Endometrial microvascular endothelial cells (primary cell): ENCODE data around the gene SDF2L1. TPM values are rescaled to one million over a fixed set of nuclear protein-coding genes. Genes with fewer than 3 reads are reported as not detected.
"Not testable (repeated sequence)": the region's sequence is repeated elsewhere in the genome, so short reads cannot be mapped to it uniquely, and the experiment has no call there.

Experiments
- in situ Hi-C: cut with HindIII; loops from 2 replicates; pipeline ENCODE4 v1.10.0; 2017; ENCODE audit warnings: low sequenced_read_pairs, low pct_unique_long_range_greater_than_20kb; ENCODE audit errors: inconsistent ontology term
- total RNA-seq: library from RNA; depleted of rRNA; stranded (reverse); fragments of >200 nt; gene quantifications from one replicate; pipeline ENCODE4 v1.2.3, GENCODE V29; 2015; ENCODE audit errors: inconsistent ontology term

SDF2L1 gene
- total RNA-seq, 1 donor from 2014 or later: 57.4 TPM

DNA sequence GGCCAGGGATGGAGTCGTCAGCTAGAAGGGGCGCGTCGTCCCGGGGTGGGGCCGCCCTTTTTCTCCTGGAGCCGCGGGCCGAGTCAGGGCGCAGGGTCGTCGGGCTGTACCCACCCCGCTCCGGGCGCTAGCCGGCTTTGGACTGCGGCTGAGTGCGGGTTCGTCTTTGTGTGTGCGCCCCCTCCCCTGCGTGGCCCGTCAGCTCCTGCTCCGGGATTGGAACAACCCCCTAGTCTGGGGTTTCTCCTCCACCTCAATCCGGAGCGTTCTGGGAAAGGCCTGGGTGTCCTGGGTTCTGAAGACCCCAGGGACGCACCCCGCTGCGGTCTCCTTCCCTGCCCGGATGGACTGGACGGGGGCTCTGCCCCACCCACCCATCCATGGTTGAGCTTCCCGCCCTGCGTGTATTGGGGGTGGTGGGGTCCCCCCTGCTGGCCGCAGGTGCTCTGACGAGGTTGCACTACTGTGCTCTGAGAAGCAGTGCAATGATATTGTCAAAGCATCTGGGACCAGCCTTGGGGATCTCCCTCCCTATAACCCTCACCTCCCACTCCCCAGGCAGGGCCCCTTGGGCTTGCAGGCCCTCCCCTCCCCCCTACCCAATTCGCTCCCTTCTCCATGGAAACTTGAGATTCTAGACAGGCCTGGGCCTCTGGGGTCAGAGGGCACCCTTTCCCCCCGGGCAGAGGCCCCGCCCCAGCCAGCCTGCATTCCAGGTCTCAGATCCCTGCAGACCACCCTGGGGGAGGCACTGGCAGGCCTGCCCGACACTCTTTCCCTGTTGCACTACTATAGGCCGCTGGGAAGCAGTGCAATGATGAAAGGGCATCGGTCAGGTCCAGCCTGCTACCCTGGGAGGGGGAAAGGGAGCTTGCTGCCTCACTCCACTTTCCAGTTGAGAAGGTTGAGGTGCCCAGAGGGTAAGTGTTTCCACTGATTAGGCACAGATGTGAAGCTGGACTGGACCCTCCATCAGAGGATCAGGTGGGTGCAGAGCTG, 10.7 kb downstream of the SDF2L1 start:
- in situ Hi-C loops: no loop called here

DNA sequence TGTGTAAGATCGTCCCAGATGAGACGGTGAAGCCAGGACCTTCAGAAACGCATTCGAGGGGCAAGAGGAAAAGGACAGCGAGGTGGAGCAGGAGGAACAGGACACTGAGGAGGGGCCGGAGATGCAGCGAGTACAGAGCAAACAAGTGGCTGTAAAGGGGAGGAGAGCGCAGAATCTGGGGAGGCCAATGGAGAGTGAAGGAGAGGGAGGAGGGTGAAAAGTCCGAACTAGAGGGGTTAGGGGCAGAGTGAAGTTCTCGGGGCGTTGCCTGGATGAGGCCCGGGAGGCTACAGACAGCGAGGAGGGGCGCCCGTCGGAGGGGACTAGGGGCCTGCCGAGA, 14.9 kb downstream of the SDF2L1 start:
- in situ Hi-C loops: no loop called here

DNA sequence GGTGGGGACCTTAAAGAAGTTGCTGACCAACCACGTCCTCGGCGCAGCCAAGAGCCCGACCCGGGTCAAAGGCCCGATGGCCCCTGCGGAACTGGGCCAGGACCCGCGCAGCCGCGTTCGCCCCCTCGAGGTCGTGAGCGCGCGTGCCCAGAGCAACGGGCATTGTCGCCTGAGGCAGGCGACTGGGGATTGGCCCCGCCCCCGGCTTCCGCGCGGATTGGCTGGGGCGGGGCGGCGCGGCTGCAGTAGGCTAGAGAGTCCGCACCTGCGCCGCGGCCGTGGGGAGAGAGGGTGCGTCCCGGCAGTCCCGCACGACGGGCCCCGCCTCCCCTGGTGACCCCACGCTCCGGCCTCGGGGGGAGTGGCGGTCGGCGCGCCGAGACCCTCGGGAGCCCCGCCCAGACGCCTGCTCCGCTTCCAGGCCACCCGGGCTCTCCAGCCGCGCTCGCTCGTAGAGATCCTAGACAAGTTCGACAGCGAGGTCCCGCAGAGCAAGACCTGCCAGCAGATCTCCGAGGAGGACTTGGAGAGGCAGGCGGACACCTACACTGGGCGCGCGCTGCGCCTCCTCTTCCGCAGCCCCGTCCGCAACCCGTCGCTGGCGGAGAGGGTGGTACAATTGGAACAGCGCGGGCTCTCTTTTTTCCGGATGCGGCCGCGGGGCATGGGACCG, 15.4 kb downstream of the SDF2L1 start:
- in situ Hi-C loops: no loop called here

DNA sequence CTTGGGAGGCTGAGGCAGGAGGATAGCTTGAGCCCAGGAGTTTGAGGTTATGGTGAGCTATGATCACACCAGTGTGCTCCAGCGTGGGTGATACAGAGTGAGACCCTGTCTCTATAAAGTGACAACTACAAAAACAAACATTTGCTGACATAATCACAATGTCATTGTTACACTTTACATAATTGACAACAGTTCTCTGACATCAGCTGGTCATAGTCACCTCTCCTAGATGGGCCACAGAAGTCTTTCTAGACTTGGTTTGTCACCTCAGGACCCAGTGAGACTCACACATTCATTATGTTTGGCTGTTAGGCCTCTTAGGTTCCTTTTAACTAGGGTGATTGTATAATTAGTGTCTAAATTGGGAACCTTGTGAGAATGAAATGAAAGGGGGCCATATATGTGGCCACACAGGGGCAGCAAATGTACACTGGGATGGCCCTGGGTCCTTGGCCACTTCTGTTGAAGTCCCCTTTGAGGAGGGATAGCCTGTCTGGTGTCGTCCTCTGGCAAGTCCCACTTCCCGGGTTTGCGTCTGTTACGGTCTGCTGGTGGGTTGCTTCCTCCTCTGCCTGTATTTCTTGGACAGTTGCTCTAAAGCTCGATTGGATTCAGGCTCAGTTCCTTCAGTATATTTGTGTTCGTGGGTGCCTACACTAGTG, 17.9 kb downstream of the SDF2L1 start:
- in situ Hi-C loops: no loop called here

DNA sequence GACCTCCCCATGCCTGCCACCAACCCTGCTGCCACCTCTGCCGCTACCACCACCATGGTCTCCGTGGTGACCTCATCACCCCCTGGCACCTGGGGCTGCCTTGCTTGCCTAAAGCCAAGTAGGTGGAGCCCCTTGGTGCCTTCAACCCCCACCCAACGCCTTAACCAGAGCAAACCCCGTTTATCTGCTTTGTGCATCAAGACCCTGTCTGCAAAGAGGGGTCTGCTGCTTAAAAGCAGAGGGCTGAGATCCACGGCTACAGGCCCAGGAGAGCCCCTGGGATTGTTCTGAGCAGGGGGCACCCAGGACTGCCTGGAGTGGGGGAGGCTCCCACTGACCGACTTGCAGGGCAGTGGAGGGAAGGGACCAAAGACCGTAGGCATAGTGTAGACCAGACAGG, 18.8 kb downstream of the SDF2L1 start:
- in situ Hi-C loops: no loop called here

DNA sequence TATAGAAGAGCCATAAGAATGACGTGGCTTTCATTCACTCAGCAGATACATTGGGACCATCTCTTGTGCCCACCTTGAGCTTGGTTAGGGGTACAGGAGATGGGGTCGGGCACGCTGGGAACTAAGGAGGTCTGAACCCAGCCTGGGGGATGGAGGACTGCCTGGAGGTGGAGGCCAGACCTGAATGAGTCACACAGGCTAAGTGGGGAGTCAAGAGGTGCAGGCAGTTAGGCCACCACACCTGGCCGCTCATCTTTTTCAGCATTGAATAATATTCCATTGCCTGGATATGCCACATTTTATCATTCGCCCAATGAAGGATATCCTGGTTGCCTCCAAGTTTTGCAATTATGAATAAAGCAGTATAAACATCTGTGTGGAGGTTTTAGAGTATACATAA, 19.9 kb downstream of the SDF2L1 start:
- in situ Hi-C loops: no loop called here

DNA sequence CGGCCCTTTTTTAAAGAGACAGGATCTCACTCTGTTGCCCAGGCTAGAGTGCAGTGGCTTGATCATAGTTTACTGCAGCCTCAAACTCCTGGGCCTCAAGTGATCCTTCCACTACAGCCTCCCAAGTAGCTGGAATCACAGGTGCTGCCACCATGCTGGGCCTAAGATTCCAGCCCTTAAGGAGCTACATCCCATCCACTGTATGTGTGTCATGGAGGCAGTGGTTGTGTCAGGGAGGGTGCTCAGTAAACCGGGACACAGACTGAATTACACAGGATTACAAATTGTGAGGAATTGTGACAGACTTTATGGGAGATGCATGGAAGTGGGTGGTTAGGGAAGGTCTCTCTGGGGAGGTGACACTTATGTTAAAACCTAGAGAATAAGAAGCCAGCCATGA, 21.6 kb downstream of the SDF2L1 start:
- in situ Hi-C loops: no loop called here

DNA sequence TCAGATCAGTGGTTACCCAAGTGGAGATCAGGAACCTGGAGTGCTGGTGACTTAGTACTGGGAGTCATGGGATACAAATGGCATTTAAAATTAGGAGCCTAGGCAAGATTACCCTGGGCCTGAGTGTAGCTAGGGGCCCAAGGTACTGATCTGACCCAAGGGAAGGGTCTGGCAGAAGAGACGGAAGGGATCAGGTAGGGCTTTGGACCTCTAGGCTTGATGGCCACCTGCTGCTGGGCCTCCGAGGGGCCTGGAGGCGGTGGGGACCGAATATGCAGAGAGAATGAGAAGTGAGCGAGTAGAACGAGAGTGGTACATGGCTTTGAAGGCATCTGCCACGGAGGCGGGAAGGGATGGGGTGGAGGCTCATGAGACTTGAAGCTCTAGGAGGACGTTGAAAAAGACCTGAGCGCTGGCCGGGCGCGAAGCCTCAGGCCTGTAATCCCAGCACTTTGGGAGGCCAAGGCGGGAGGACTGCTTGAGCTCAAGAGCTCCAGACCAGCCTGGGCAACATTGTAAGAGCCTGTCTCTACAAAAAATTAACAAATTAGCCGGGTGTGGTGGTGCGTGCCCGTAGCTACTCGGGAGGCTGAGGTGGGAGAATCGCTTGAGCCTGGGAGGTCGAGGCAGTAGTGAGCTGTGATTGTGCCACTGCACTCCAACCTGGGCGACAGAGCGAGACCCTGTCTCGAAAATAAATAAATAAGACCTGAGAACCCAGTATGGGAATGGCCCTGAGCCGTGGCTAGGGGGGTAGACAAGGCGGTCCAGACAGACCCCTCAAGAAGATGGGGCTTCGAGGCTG, 23.1 kb downstream of the SDF2L1 start:
- in situ Hi-C loops: no loop called here

DNA sequence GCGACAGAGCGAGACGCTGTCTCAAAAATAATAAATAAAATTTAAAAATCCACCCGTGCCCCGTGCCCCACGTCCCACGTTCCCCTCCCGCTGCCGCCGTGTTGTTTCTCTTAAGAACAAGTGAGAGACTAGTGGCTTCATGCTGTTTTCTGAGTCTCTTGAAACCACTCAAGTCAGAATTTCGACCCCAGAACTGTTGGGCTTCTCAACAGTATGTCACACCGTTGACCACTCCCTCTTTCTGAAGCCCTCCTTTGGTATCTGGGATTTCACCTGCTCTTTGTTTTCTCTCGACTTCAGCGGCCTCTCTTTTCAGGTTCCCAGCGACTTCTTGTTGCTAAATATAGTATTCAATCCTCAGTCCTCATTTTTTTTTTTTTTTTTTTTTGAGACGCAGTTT, 24.7 kb downstream of the SDF2L1 start:
- in situ Hi-C loops: no loop called here

DNA sequence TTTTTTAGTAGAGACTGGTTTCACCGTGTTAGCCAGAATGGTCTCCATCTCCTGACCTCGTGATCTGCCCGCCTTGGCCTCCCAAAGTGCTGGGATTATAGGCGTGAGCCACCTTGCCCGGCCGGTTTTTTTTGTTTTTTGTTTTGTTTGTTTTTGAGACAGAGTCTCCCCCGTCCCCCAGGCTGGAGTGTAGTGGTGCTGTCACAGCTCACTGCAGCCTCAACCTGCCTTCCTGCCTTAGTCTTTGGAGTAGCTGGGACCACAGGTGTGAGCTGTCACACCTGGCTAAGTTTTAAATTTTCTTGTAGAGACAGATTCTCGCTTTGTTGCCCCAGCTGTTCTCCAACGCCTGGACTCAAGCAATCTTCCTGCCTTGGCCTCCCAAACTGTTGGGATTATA, 26.9 kb downstream of the SDF2L1 start:
- in situ Hi-C loops: no loop called here

DNA sequence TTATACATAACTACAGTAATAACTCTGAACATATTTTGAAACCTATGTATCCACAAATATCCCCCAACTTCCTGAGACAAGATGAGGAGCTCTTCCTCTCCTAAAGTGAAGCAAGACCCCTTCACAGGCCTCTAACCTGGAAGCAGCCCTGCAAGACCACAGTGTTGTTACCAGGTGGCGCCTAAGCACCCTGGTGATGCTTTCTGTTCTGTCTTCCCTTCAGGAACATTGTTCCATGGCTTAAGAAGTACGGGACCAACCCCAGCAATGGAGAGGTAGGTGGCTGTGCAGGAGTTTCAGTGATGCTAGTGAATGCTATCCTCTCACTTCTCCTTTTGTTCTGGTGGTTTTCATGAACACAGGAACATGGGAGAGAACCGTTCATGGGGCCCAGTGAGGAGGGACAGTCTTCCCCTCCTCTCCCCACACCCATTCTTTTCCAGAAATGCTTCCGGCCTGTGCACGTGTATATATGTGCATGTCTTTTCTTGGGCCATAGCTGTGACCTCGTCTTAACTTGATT, 30.1 kb downstream of the SDF2L1 start:
- in situ Hi-C loops: no loop called here

DNA sequence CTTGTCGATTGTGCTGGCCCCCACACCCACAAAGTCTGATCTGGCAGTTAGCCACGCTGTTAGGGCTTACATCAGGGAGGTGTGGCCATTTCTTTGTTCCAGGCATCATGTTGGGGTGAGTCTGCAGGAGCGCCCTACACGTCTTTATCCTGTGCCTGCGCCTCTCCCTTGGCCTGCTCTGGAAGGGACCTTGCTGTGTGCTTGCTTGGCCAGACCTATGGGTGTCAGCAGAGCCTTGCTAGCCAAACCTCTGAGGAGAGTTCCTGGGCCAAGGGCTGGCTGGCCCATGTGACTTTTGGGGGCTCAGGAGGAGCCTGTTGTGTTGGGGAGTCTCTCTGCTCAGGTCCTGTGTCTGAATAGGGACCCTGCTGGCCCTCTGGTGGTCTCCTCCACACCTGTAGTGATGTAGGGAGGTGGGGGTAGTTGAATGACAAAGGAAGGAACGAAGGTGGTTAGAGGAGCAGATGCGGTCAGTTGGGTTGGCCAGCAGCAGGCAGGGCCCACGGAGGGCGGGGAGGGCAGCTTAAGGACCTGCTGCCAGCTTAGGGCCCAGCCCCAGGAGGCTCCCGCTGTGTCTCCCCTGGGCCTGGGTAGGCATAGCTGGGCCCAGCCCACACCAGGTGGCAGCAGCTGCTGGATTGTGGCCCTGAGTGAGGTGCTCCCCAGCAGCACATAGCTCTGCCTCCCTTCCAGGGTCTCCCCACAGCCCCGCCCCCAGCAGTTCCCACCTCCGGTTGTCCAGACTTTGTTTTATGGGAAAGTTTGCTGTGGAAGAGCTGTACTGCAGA, 31.6 kb downstream of the SDF2L1 start:
- in situ Hi-C loops: no loop called here

DNA sequence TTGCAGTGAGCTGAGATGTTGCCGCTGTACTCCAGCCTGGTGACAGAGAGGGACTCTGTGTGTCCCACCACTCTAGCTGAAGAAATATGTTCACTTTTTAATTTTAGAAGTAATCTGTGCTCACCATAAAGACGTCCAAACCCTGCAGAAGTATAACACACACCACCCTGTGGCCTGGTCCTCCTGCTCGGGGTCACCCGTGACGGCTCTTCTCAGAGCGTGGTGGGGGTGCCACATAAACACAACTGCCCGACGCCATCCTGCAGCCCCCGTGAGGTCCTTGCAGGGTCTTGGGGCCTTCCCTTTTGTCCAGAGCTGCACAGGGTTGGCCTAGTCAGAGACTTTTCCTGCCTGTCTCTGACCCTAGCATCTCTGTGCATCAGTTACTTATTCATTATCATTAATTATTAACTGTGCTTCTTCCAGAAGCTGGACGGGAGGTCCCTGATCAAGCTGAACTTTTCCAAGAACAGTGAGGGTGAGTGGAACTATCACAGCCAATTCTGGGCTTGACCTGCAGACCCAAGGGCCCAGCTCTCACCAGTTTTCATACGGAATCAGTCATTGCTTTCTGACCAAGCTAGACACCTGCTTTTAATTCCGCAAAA, 32.6 kb downstream of the SDF2L1 start:
- in situ Hi-C loops: no loop called here

DNA sequence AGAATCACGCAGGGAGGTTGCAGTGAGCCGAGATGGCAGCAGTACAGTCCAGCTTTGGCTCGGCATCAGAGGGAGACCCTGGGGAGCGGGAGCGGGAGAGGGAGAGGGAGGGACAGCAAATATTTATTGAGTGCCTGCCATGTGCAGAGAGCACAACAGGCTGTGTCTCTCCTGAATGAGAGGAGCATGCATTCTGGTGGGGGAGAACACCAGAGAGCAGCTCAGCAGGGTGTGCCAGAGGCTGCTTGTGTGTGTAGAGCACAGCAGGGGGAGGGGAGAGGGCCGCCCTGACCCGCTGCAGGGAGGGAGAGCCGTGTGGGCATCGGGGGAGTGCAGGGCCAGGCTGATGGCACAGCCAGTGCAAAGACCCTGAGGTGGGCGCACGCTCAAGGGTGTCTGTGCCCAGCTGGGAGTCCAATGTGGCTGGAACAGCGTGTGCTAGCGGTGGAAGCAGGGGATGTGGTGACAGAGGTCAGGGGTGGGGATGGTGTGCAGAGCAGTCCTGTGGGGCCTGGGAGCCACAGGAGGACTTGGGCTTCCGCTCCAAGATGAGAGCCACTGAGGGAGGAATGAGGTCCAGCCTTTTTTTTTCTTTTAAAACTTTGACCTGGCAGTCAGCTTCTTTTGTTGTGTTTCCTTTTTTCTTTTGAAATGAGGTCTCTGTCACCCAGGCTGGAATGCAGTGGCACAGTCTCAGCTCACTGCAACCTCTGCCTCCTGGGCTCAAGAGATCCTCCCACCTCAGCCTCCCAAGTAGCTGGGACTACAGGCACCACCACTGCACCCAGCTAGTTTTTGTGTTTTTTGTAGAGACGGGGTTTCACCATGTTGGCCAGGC, 35.7 kb downstream of the SDF2L1 start:
- in situ Hi-C loops: no loop called here

DNA sequence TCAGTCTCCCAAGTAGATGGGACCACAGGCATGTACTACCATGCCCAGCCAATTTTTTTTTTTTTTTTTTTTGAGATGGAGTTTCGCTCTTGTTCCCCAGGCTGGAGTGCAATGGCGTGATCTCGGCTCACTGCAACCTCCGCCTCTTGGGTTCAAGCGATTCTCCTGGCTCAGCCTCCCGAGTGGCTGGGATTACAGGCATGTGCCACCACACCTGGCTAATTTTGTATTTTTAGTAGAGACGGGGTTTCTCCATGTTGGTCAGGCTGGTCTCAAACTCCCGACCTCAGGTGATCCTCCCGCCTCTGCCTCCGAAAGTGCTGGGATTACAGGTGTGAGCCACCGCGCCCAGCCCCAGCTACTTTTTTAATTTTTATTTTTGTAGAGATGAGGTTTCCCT, 36.7 kb downstream of the SDF2L1 start:
- in situ Hi-C loops: not testable (repeated sequence)

DNA sequence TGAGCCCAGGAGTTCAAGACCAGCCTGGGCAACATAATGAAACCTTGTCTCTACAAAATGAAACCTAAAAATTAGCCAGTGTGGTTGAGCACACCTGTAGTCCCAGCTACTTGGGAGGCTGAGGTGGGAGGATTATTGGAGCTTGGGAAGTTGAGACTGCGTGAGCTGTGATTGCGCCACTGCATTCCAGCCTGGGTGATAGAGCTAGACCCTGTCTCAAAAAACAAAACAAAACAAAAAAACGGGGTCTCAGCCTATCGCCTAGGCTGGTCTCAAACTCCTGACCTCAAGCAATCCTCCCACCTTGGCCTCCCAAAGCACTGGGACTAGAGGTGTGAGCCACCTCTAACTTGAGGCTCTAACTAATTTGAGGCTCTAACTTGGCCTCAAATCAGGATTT, 37.3 kb downstream of the SDF2L1 start:
- in situ Hi-C loops: no loop called here
